CD4-positive, alpha-beta T cell treated with Interferon alpha-2 for 1 hour (primary cell): ENCODE data around the gene ANKS4B.
"Not testable (repeated sequence)": the region's sequence is repeated elsewhere in the genome, so short reads cannot be mapped to it uniquely, and the experiment has no call there.

Source experiments
- DNase-seq, 2 donors: peaks; one replicate each; pipeline ENCODE4 v3.0.0-alpha.2; 2020 to 2022

Gene ANKS4B

DNA sequence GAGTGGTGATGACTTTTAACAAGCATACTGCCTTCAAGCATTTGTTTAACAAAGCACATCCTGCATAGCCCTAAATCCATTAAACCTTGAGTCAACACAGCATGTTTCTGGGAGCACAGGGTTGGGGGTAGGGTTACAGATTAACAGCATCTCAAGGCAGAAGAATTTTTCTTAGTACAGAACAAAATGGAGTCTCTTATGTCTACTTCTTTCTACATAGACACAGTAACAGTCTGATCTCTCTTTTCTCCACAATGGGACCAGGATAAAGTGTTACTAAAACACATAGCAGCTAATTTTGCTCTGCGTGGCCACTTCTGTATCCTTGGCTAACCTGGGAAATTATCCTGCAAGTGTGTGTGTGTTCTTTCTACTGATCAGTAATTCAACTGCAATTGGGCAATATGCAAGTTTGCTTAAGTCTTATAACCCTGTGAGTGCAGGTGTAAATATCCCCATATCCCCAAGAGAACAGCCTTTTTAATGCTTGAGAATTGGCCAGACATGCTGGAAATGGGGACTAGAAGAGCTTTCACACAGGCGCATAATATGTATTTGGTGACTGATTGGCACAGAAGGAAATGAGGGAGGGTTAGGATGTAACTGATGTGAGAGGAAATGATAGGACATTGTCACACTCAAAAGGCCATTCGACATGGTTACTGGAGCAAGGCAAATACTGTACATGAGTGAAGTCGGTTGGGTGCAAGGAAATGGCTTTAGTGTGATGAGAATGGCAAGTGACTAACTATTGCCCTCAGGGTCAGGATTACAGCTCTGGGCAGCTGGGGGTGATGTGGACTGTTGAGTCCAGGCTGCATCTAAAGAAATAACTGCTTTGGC is 10.8 kb upstream of the ANKS4B start:
- no peak for DNase-seq

DNA sequence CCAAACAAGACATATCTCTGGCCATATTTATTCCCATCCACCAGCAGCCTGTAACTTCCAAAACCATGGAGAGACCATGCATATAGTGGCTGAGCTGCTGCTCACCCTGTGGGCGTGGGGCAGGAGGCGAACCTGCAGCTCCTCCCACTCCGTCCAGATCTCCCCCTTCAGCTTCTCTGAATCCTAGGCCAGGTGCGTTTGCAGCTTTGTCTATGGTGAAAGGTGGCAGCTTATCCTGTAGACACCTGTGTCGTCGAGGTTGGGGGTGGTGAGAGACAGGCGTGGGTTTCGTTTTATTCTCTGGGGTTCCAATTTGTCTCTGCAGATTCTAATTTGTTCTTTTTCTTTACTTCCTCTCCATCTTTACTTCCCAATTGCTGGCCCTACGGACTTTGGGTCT is 9.7 kb upstream of the ANKS4B start:
- no peak for DNase-seq

DNA sequence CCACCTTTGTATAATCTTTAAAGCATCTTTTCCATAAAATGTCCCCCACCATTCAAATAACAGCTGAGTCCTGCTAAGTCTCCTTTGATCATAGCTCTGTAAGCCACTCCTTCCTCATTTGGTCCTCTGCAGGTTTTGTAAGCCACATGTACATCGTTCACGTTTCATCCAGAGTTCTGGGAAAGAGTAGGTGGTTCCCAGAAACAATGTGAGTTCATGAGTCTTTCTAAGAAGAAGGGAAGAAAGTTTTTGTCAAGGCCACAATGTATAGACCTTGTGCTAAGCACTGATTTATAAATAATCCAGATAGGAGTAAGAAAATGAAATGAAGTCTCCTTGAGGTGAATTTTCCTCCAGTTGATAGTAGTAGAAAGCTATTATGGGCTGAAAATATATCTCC is 8.7 kb upstream of the ANKS4B start:
- no peak for DNase-seq

DNA sequence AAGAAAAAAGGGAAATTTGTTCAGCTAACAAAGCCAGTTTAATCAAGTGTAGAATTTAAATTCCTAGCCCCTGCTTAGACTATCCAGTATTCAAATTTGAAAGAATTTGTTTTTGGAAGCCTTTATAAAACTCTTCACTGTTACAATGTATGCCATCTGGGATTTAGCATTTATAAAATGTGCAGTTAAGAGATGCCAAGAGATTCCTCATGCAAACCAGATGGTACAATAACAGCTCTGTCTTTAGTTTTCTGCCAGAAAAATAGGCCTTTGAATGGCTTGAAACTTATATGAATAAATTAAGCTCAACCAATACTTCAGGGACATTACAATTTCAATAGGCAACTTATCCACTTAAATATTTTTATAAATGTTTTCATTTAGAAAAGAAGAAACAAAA is 6.8 kb upstream of the ANKS4B start:
- no peak for DNase-seq

DNA sequence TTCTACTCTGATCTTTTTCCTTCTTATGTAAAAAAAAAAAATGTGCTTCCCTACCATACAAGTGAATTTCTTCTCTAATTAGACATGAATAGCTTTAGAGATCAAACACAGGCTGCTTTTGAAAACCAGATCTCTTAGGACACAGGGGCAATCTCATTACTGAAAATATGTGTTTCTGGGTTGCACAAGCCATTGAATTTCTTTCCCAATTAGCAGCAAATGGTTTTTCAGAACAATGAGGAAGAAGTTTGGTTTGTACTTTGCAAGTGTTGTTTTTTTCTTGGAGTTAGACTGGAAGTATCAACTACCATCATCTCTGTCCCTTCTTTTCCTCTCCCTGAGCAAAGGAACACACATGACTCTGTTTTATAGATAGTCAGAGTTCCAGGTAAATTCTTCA is 5.6 kb upstream of the ANKS4B start:
- no peak for DNase-seq

DNA sequence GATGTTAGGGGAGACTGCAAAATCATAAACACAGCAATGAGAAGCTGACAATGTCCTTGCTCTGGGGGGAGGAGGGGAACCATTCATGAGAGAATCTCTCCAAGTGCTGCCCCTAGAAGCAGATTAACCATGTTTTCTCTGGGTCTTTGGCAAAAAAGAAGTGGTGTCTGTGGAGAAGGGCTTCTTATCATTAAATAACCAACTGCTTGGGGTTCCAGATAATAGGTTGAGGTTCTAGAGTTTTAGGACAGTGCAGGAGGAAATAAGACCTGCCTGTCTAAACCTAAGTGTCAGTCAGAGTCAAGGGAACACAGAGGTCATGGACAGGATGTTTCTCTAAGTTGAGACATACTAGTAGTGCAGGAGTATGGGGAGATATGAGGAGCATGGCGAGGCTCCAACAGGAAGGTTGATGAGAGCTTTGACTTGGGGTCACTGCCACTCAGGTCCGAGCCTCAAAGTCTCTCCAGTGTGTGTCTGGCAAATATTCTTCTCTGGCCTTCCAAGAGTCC is 5.1 kb upstream of the ANKS4B start:
- DNase-seq, result no peak

DNA sequence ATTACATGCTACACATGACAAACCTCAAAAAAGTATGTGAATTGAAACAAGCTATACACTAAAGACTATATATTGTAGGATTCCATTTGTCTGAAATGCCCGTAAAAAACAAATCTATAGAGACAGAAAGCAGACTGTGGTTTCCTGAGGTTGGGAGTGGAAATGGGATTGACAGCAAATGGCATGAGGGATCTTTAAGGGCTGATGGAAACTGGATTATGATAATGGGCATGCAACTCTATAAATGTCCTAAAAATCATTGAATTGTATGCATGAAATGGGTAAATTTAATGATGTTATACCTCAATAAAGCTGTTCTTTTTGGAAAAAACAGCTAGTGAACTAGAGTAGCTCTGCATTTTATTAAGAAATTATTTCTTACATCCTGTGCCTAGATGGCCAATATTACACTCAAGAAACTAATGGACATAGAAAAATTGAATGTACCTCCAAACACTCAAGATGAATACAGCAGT is 416 bp upstream of the ANKS4B start:
- no peak for DNase-seq

DNA sequence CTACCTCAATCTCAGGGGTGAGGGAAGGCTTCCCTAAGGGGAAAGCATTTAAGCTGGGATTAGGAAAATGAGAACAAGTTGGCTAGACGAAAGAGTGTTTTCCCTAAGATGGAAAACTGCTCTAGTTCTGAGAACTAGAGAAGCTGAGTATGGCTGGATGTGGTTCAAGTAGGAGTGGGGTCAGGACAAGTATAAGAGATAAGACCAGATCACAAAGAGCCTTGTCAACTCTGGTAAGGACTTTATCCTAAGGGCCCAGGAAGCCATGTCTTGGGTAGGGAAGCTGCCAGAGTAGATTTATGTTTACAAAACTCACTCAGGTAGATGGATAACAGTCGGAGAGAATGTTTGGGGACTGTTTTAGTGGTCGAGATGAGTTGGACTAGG is 1.7 kb downstream of the ANKS4B start:
- DNase-seq, result no peak

DNA sequence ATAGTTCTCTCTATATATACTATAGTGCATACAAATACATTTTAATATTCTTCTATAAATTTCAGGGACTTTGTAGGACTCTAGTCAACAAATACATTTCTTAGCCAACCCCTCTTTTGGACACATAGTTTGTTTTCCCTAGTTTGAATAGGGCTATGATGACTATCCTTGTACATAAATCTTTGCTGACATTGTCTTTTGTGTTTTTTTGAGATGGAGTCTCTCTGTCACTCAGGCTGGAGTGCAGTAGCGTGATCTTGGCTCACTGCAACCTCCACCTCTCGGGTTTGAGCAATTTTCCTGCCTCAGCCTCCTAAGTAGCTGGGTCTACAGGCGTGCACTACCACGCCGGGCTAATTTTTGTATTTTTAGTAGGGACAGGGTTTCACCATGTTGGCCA is 3.3 kb downstream of the ANKS4B start:
- no peak for DNase-seq

DNA sequence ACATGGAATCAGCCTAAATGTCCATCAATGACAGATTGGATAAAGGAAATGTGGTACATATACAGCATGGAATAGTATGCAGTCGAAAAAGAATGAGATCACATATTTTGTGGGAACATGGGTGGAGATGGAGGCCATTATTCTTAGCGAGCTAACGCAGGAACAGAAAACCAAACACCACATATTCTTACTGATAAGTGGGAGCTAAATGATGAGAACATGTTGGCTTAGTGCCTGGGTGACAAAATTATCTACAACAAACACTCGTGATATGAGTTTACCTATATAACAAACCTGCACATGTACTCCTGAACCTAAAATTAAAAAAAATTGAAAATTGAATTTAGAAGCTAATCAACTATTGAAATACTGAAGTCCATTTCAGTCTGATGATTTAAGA is 6.1 kb downstream of the ANKS4B start:
- DNase-seq, result no peak

DNA sequence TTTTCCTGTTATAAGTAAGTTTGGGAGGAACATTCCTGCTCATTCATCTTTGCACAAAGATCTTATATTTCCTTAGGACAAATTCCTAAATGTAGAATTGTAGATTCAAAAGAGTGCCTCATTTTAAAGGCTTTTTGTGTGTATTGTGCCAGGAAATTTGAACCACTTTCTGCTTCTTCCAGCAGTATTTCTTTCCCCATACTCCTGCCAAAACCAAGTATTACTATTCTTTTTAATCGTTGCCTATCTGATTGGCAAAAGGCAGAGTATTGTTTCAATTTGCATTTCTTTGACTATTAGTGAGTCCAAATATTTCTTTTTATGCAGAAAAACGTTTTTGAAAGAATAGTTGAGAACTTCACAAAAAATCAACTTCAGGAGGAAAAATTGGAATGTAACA is 9.3 kb downstream of the ANKS4B start:
- no peak for DNase-seq

DNA sequence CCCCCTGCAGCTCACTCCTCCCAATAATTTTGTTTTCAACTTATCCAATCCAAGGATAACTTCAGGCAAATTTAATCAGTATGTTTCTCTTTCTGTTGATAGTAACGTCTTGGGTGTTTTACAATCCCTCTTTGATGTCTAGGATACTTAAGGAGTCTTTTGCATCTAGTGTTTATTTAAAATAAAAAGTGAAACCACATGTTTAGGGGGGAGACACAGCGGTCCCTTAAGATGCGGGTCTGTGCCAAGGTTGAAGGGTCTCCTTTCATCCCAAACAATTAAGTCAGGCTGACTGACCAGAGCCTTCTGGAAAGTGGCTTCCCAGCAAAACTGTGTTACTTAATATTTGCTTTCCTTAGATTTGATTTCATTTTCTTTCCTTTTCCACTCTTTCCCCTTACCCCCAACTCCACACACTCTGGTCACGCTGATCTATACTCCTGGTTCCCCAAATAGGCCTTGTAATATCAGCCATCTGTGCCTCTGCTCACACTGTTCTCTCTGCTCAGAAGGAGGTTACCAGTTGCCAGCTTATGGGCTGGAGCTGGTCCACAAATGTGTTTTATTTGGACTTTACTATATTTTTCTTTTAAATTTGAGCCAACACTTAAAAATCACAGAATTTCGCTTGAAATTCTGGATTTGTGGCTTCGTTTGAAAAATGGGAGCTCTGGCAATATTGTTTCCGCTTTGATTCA is 11.2 kb downstream of the ANKS4B start:
- DNase-seq, result no peak

DNA sequence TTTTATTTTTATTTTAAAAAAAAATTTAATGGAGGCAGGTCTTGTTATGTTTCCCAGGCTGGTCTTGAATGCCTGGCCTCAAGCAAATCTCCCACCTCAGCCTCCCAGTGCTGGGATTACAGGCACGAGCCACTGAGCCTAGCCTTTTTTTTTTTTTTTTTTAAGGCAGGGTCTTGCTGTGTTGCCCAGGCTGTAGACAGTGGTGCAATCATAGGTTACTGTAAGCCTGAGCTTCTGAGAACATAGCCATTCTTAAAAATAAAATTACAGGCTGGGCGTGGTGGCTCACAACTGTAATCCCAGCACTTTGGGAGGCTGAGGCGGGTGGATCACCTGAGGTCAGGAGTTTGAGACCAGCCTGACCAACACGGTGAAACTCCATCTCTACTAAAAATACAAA is 14.7 kb downstream of the ANKS4B start:
- DNase-seq, result not testable (repeated sequence)

DNA sequence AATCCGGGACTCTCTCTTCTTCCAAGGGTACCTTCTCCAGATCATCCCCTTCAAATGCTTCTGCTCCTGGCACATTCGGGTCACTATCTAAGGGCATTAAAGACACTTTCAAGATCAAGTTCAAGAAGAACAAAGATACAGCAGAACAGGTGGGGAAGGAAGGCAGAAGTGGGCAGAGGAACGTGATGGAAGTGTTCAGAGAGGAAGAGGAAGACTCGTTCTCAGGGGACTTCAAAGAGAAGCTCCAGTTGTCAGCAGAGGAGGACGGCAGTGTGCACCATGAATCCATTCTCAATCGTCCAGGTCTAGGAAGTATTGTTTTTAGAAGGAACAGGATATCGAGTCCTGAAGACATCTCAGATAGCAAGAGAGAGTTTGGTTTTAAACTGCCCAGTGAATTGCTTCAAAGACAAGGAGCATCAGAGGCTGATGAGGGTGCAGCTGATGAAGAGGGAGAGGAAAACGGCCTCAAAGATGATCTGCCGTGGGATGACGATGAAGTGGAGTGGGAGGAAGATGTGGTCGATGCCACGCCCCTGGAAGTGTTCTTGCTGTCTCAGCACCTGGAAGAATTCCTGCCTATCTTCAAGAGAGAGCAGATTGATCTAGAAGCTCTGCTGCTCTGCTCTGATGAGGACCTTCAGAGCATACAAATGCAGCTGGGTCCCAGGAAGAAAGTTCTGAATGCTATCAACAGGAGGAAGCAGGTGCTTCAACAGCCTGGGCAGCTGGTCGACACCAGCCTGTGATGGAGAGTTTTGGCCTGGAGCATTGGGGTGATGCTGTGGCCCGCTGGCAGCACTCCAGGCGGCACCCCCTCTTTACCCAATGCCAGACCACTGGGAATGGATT is 16.8 kb downstream of the ANKS4B start:
- no peak for DNase-seq

DNA sequence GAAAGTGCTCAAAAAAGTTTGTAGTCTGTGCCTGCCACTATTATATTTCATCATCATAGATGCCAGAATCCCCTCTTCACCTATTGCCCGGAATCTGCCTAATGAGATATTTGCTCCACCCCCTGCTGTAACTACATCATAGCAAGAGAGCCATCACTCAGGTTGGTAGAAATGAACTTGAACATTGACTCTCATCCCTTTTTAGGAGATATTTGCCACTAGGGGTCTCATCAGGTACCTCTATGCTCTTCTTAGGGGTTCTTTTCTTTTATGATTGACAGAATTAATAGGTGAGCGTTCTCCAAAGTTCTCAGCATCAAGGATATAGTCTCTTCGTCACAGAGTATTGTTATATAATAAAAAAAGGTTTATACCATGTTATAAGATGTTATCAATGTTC is 20.0 kb downstream of the ANKS4B start:
- no peak for DNase-seq

DNA sequence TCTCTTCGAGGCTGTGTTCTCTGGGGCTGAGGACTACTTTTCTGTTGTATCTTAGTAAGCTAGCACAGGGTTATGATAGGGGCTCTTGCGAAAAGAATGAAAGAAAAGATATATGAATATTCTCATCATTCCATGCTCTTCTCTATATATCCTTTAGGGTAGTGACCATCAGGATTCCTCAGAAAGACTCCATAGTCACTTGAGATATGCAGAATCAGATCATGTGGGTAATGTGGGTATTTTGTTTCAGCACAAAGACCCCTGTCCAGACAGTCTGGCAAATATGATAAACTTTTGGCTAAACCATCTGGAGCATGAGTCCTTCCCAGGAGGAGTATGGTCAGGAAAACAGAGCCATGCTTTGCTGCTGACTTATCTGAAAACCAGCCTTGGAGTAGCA is 23.1 kb downstream of the ANKS4B start:
- no peak for DNase-seq

DNA sequence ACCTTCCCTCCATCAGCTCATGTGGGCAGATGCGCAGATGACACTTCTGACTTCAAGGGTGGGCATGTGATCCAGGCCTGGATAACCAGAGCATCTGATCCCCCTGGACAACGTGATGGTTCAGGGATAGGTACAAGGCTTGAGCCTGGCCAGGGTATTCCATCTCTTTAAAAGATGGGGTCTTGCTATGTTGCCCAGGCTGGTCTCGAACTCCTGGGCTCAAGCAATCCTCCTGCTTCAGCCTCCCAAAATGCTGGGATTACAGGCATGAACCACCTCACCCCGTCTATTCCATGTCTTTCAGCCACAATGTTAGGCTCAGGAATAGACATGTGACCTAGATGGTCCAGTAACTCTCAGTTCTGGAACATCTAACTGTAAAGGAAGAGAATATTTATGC is 23.8 kb downstream of the ANKS4B start:
- DNase-seq, result no peak

DNA sequence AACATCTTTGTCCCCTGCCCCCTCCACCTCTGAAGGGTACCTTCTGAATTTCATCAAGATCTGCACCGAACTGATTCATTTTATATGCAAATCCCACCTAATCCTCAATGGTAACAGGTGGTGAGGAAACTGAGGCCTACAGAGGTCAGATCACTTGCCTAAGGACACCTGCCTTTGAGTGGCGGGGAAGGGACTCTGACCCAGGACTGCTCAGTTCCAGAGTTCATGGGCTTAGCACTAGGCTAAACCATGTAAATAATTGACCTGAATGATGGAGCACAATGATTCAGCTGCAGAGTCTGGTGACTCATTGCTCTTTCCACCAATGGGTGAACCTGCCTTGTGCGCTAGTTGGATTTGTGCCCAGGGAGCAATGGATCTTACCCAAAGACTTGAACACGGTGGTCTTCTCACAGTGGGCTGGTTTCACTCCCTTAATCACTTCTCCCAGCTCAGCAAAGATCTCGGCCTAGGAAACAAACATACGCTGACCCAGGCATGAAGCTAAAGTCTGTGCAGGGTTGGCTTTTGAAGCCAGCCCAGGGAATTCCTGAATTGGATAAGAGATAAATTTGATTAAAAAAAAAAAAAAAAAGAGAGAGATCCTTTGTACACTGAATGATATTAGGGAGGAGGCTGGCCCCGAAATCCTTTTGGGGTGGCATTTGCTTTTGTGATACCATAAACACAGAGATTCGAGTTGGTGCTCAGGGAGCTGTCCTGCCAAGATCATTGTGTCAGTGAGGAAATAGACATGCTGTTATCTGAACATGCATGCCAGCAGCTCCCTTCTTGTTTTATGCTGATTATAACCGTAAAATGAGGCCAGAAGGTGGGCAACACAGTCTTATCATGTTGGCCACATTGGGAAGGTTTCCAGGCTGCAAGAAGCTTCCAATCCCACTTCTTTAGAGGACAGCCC is 27.6 kb downstream of the ANKS4B start:
- no peak for DNase-seq

DNA sequence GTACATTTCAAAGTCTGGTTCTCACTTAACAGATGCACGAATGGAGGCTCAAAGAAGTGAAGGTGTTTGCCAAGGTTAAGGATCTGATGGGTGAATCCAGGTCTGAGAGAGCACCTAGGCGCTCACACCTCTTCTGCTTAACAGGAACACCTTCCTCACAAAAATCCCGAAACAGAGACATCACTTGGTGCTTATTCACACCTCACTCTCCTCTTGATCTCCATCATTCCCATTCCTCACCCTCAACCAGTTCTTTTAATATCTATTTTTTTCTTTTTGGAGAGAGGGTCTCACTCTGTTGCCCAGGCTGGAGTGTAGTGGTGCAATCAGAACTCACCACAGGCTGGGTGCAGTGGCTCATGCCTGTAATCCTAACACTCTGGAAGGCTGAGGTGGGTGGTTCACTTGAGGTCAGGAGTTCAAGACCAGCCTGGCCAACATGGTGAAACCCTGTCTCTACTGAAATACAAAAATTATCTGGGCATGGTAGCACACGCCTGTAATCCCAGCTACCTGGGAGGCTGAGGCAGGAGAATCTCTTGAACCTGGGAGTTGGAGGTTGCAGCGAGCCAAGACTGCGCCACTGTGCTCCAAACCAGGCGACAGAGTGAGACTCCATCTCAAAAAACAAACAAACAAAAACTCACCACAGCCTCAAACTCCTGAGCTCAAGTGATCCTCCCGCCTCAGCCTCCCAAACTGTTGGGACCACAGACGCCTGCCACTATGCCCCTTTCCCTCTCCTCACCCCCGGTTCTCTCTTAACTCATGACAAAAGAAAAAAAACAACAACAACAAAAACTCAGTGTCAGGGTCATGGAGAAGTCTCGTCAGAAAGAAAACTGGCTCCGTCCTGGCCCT is 29.5 kb downstream of the ANKS4B start:
- no peak for DNase-seq

DNA sequence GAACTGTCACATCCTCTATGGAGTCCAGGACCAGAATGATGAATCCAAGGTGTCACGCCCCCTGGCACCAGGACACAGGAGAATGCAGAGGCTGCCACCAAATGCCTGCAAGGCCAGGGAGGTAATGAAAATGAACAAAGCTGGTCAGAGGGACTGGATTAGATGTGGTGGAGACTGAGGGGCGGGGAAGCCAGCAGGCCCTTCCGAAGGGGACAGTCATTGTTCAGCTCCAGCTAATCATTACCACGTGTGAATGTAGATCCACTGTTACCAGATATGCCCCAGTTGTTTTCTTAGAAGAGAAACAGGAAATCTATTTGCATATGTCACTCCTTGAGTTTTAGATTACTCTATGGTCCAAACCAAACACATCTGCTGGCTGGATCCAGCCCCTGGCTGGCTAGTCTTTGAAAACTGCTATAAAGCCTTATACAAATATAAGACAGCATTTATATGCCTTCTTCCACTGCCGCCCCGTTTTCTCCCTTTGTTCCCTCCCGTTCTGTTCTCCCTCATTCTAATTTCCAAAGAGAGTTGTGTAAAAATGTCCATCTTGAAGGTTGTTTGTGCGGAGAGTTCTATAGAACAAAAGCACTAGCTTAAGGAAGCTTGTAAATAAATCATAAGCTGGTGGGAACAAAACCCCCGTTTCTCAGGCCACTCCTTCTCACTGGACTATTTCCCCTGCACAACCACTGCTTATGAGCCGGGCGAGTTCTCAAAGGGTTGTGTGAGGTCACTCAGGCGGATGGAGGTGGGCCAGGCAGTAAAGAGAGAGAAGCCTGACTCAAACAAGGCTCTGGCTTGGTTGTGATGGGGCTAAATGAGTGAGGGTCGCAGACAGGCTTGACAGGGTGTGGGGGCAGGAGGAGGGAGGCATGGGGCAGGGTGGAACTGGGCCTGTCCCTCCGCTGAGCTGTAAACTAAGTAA is 30.4 kb downstream of the ANKS4B start:
- no peak for DNase-seq
